Neural cell (in vitro differentiated cells): ENCODE results near the gene PHACTR2. TPM values are rescaled to one million over a fixed set of nuclear protein-coding genes. Genes with fewer than 3 reads are reported as not detected.

Experiments used
- H2AFZ ChIP-seq: fragments of 200-600, 300-800 bp; sonication (generic), shearing (Covaris generic); 2 replicates; pipeline ENCODE4 v1.6.0; 2014; ENCODE audit warnings: low read depth, mild to moderate bottlenecking, antibody characterized with exemption, low read length, moderate library complexity
- H3F3A ChIP-seq: fragments of 200-600 bp; shearing (Covaris generic); 2 replicates; pipeline ENCODE4 v1.6.1; 2016; ENCODE audit warnings: mild to moderate bottlenecking, moderate library complexity, mixed read lengths, antibody characterized with exemption, low read length; ENCODE audit not compliant: insufficient read depth, poor library complexity, severe bottlenecking
- H3K27ac ChIP-seq: fragments of 200-600, 300-800 bp; sonication (generic), shearing (Covaris generic); 2 replicates; pipeline ENCODE4 v1.5.1; 2014; ENCODE audit warnings: mild to moderate bottlenecking, low read length, moderate library complexity
- H3K27me3 ChIP-seq: fragments of 300-800, 200-600 bp; sonication (generic), shearing (Covaris generic); 2 replicates; pipeline ENCODE4 v1.6.0; 2014; ENCODE audit warnings: mild to moderate bottlenecking, low read depth, low read length, moderate library complexity; ENCODE audit not compliant: insufficient read depth
- H3K36me3 ChIP-seq: fragments of 300-800, 200-600 bp; sonication (generic), shearing (Covaris generic); 2 replicates; pipeline ENCODE4 v1.5.1; 2014; ENCODE audit warnings: mild to moderate bottlenecking, antibody characterized with exemption, low read length, moderate library complexity; ENCODE audit not compliant: insufficient read depth
- H3K4me2 ChIP-seq: fragments of 300-800, 200-600 bp; sonication (generic), shearing (Covaris generic); 2 replicates; pipeline ENCODE4 v1.6.0; 2014; ENCODE audit warnings: mild to moderate bottlenecking, low read length
- H3K4me3 ChIP-seq: fragments of 300-800, 200-600 bp; sonication (generic), shearing (Covaris generic); 2 replicates; pipeline ENCODE4 v1.5.1; 2014; ENCODE audit warnings: mild to moderate bottlenecking, low read length, moderate library complexity
- H3K79me2 ChIP-seq: fragments of 200-600 bp; shearing (Covaris generic); replicated peaks from 2 replicates; pipeline ENCODE4 v1.6.0; 2014; ENCODE audit warnings: mild to moderate bottlenecking, low read length, moderate library complexity; ENCODE audit not compliant: insufficient read depth
- H3K9ac ChIP-seq: fragments of 300-800, 200-600 bp; sonication (generic), shearing (Covaris generic); 2 replicates; pipeline ENCODE4 v1.6.1; 2016; ENCODE audit warnings: mild to moderate bottlenecking, low read length, mixed read lengths
- H3K9me2 ChIP-seq: fragments of 200-600 bp; shearing (Covaris generic); 2 replicates; pipeline ENCODE4 v1.6.1; 2016; ENCODE audit warnings: mild to moderate bottlenecking, low read length, mixed read lengths; ENCODE audit not compliant: insufficient read depth
- H3K9me3 ChIP-seq: fragments of 200-600, 300-800 bp; sonication (generic), shearing (Covaris generic); 2 replicates; pipeline ENCODE4 v1.6.1; 2016; ENCODE audit warnings: mild to moderate bottlenecking, mixed run types, low read length, moderate library complexity, mixed read lengths
- H4K20me1 ChIP-seq: fragments of 200-600 bp; shearing (Covaris generic); 2 replicates; pipeline ENCODE4 v1.6.1; 2016; ENCODE audit warnings: mild to moderate bottlenecking, mixed run types; ENCODE audit not compliant: insufficient read depth
- CTCF ChIP-seq: fragments of 450-650 bp; IDR thresholded peaks from 2 replicates; pipeline ENCODE4 v1.5.1; 2014; ENCODE audit warnings: antibody characterized with exemption, mild to moderate bottlenecking, moderate library complexity; ENCODE audit not compliant: poor library complexity, severe bottlenecking
- EP300 ChIP-seq: fragments of 450-650 bp; conservative IDR thresholded peaks from 2 replicates; pipeline ENCODE4 v1.6.1; 2014; ENCODE audit warnings: antibody characterized with exemption, mild to moderate bottlenecking, moderate library complexity; ENCODE audit not compliant: poor library complexity, severe bottlenecking
- EZH2 ChIP-seq: fragments of 200-600, 300-800 bp; shearing (Covaris generic), sonication (generic); IDR thresholded peaks from 2 replicates; pipeline ENCODE4 v1.6.1; 2014; ENCODE audit warnings: antibody characterized with exemption, low read length, borderline replicate concordance, mild to moderate bottlenecking; ENCODE audit not compliant: insufficient read depth, poor library complexity, severe bottlenecking
- POLR2AphosphoS5 ChIP-seq: IDR thresholded peaks from 2 replicates; pipeline ENCODE4 v1.6.1; 2012
- RAD21 ChIP-seq: fragments of 450-650 bp; conservative IDR thresholded peaks from 2 replicates; pipeline ENCODE4 v1.6.1; 2014; ENCODE audit warnings: antibody characterized with exemption, mild to moderate bottlenecking, moderate library complexity
- REST ChIP-seq: IDR thresholded peaks from 2 replicates; pipeline ENCODE4 v1.6.1; 2012; ENCODE audit warnings: borderline replicate concordance
- SMC3 ChIP-seq: fragments of 450-650 bp; conservative IDR thresholded peaks from 2 replicates; pipeline ENCODE4 v1.6.1; 2014; ENCODE audit warnings: antibody characterized with exemption, mild to moderate bottlenecking, moderate library complexity; ENCODE audit not compliant: poor library complexity
- TAF1 ChIP-seq: IDR thresholded peaks from 2 replicates; pipeline ENCODE4 v1.6.1; 2012; ENCODE audit warnings: low read depth
- polyA plus RNA-seq: library from polyadenylated mRNA; depleted of rRNA; stranded (reverse); fragments of >200 nt; gene quantifications from 2 replicates; pipeline ENCODE4 v1.2.3, GENCODE V29; 2014

Gene PHACTR2
- polyA plus RNA-seq, 1 donor from 2014 or later: 2.8 TPM

GRCh38 chr6:143743301-143744166, 65.8 kb downstream of the PHACTR2 start:
- H3K4me2 ChIP-seq: no peak overlapping the region
- H2AFZ ChIP-seq: no peak overlapping the region

More at GRCh38 chr6:143743301-143744166, 65.8 kb downstream of the PHACTR2 start:
- no peaks in the 10 kb centered on the region for H3K36me3 ChIP-seq
- no peaks in the 10 kb centered on the region for H3K9me3 ChIP-seq
- peaks cover 3% of the 10 kb centered on the region for H3F3A ChIP-seq
- no peaks in the 10 kb centered on the region for H3K9me2 ChIP-seq
- H3K27me3 ChIP-seq: peaks cover 3% of the 10 kb centered on the region
- no peak overlapping the region for H3K9ac ChIP-seq
- no peak overlapping the region for H3K4me3 ChIP-seq
- no peaks in the 10 kb centered on the region for H3K79me2 ChIP-seq
- no peak overlapping the region for H3K27ac ChIP-seq
- no peak for TF ChIP-seq POLR2AphosphoS5
- TF ChIP-seq CTCF: no peak
- no peak for TF ChIP-seq SMC3
- TF ChIP-seq REST: no peak
- TF ChIP-seq EZH2: no peak
- TF ChIP-seq EP300: no peak
- TF ChIP-seq RAD21: no peak
- no peak for TF ChIP-seq TAF1
- H4K20me1 ChIP-seq: no peaks in the 10 kb centered on the region
